IMR-90 (cell line): ENCODE measurements around the gene ZSCAN5C. TPM values are rescaled to one million over a fixed set of nuclear protein-coding genes. Genes with fewer than 3 reads are reported as not detected.

ENCODE experiments used
- ATAC-seq: fragments of 200-7000 bp; cut with Tn5 transposase; 2 replicates; pipeline ENCODE4 v1.9.1; 2020; ENCODE audit warnings: low read depth, mild to moderate bottlenecking, moderate library complexity
- BruUV-seq: library from RNA; stranded (reverse); fragments of 400-500 nt; replicated peaks from 2 replicates; lab custom pipeline; 2021; lab: Mats Ljungman, UMichigan
- CTCF ChIA-PET: fragments of 300-600 bp; formaldehyde crosslinking; extraction: SDS; loops from one replicate; lab custom pipeline; 2021; ENCODE audit warnings: antibody characterized with exemption; lab: Yijun Ruan, JAX
- POLR2A ChIA-PET: fragments of 300-600 bp; sonication (Branson Sonifier 250); formaldehyde crosslinking; loops from one replicate; lab custom pipeline; 2022; ENCODE audit warnings: antibody characterized with exemption; ENCODE audit not compliant: unreplicated experiment; lab: Charles Lee
- DNase-seq: peaks from one replicate; pipeline ENCODE4 v3.0.0; 2013
- H2AFZ ChIP-seq: replicated peaks from 2 replicates; pipeline ENCODE3; 2013; ENCODE audit warnings: low read length, mild to moderate bottlenecking; ENCODE audit not compliant: poor library complexity
- H2AK5ac ChIP-seq: 2 replicates; pipeline ENCODE4 v1.6.1; 2013; ENCODE audit warnings: low read depth, low read length, inconsistent platforms
- H2AK9ac ChIP-seq: replicated peaks from 2 replicates; pipeline ENCODE3; 2013; ENCODE audit warnings: mild to moderate bottlenecking, low read depth, low read length, moderate library complexity; ENCODE audit not compliant: poor library complexity
- H2BK120ac ChIP-seq: 2 replicates; pipeline ENCODE4 v1.6.1; 2013; ENCODE audit warnings: low read depth, low read length, inconsistent platforms
- H2BK15ac ChIP-seq: 3 replicates; pipeline ENCODE4 v1.6.1; 2013; ENCODE audit warnings: low read depth, low read length, inconsistent platforms
- H2BK20ac ChIP-seq: 2 replicates; pipeline ENCODE4 v1.6.1; 2013; ENCODE audit warnings: low read depth, mild to moderate bottlenecking, inconsistent platforms, low read length, moderate library complexity
- H2BK5ac ChIP-seq: 2 replicates; pipeline ENCODE4 v1.6.1; 2013; ENCODE audit warnings: mild to moderate bottlenecking, low read depth, low read length, inconsistent platforms; ENCODE audit not compliant: poor library complexity, severe bottlenecking
- H3K14ac ChIP-seq: replicated peaks from 2 replicates; pipeline ENCODE4 v1.6.1; 2013; ENCODE audit warnings: low read depth, low read length, inconsistent platforms
- H3K18ac ChIP-seq: 2 replicates; pipeline ENCODE4 v1.6.1; 2013; ENCODE audit warnings: low read depth, low read length, control low read depth
- H3K23ac ChIP-seq: 2 replicates; pipeline ENCODE4 v1.6.1; 2013; ENCODE audit warnings: low read depth, low read length, inconsistent platforms
- H3K27ac ChIP-seq: 2 replicates; pipeline ENCODE4 v1.5.1; 2013; ENCODE audit warnings: mild to moderate bottlenecking, control low read depth, low read length; ENCODE audit not compliant: insufficient read depth
- H3K27me3 ChIP-seq: 2 replicates; pipeline ENCODE4 v1.6.1; 2013; ENCODE audit warnings: low read length; ENCODE audit not compliant: control insufficient read depth, insufficient read depth
- H3K36me3 ChIP-seq: 2 replicates; pipeline ENCODE4 v1.6.1; 2013; ENCODE audit warnings: low read length, mixed read lengths; ENCODE audit not compliant: control insufficient read depth, insufficient read depth
- H3K4ac ChIP-seq: 2 replicates; pipeline ENCODE4 v1.6.1; 2013; ENCODE audit warnings: low read depth, low read length, inconsistent platforms
- H3K4me1 ChIP-seq: 2 replicates; pipeline ENCODE4 v1.6.1; 2013; ENCODE audit warnings: low read length, mixed read lengths; ENCODE audit not compliant: control insufficient read depth, insufficient read depth
- H3K4me2 ChIP-seq: 2 replicates; pipeline ENCODE4 v1.6.1; 2013; ENCODE audit warnings: low read depth, mild to moderate bottlenecking, control low read depth, low read length, moderate library complexity
- H3K4me3 ChIP-seq: 2 replicates; pipeline ENCODE4 v1.5.1; 2013; ENCODE audit warnings: low read depth, mild to moderate bottlenecking, control low read depth, low read length, moderate library complexity; ENCODE audit not compliant: insufficient read depth
- H3K56ac ChIP-seq: 2 replicates; pipeline ENCODE4 v1.6.1; 2013; ENCODE audit warnings: low read length, inconsistent platforms; ENCODE audit not compliant: insufficient read depth; ENCODE audit errors: extremely low read depth
- H3K79me1 ChIP-seq, 2 experiments: 2 replicates each; pipeline ENCODE4 v1.6.1; 2013; ENCODE audit warnings: low read length in 2 of 2, inconsistent platforms in 1 of 2, low read depth in 1 of 2
- H3K9ac ChIP-seq: 2 replicates; pipeline ENCODE4 v1.6.1; 2013; ENCODE audit warnings: low read depth, low read length, control low read depth
- H3K9me1 ChIP-seq: 2 replicates; pipeline ENCODE4 v1.6.1; 2013; ENCODE audit warnings: low read length, inconsistent platforms; ENCODE audit not compliant: insufficient read depth
- H3K9me3 ChIP-seq: 2 replicates; pipeline ENCODE4 v1.6.1; 2013; ENCODE audit warnings: low read length; ENCODE audit not compliant: control insufficient read depth, insufficient read depth
- H4K20me1 ChIP-seq: 2 replicates; pipeline ENCODE4 v1.6.1; 2013; ENCODE audit warnings: low read length, inconsistent platforms; ENCODE audit not compliant: insufficient read depth
- H4K5ac ChIP-seq: 2 replicates; pipeline ENCODE4 v1.6.1; 2013; ENCODE audit warnings: mild to moderate bottlenecking, low read depth, low read length, control low read depth
- H4K8ac ChIP-seq, 2 experiments: 2 replicates each; pipeline ENCODE4 v1.6.1; 2013; ENCODE audit warnings: low read depth in 2 of 2, low read length in 2 of 2, control low read depth in 1 of 2, inconsistent platforms in 1 of 2
- H4K91ac ChIP-seq: 2 replicates; pipeline ENCODE4 v1.6.1; 2013; ENCODE audit warnings: low read depth, low read length, inconsistent platforms; ENCODE audit not compliant: insufficient read depth
- BHLHE40 ChIP-seq: fragments of 150-350 bp; IDR thresholded peaks from 2 replicates; pipeline ENCODE4 v1.6.1; 2016; ENCODE audit warnings: mild to moderate bottlenecking, low read depth, low read length
- ELK1 ChIP-seq: fragments of 150-350 bp; IDR thresholded peaks from 2 replicates; pipeline ENCODE4 v1.6.1; 2016; ENCODE audit warnings: low read depth, mild to moderate bottlenecking, low read length, moderate library complexity, borderline replicate concordance
- RAD21 ChIP-seq: IDR thresholded peaks from 2 replicates; pipeline ENCODE4 v1.6.1; 2012; ENCODE audit warnings: low read length, improper control_type of control experiment
- SMC3 ChIP-seq: fragments of 150-350 bp; IDR thresholded peaks from 2 replicates; pipeline ENCODE4 v1.6.1; 2016; ENCODE audit warnings: low read depth, mild to moderate bottlenecking, antibody characterized with exemption, low read length, moderate library complexity
- WGBS, 2 experiments: methylation state at CpG; one replicate each; pipeline versions ENCODE4 v1.1.5 to v1.1.7; 2013; ENCODE audit warnings: missing lambda C conversion rate in 2 of 2; ENCODE audit not compliant: insufficient read length in 1 of 2; ENCODE audit errors: extremely low coverage in 2 of 2; 5-methylcytosine and 5-hydroxymethylcytosine counted together
- dilution Hi-C: fragments of 300-500 bp; cut with HindIII; formaldehyde crosslinking; loops from one replicate; pipeline ENCODE4 v1.14.3; 2018; ENCODE audit warnings: low sequenced_read_pairs; ENCODE audit not compliant: unreplicated experiment
- in situ Hi-C: fragments of 300-500 bp; cut with MboI; formaldehyde crosslinking; loops from 3 replicates; pipeline ENCODE4 v1.14.3; 2019; ENCODE audit warnings: low sequenced_read_pairs, inconsistent platforms, mixed read lengths
- intact Hi-C: fragments of 100-400 bp; cut with micrococcal nuclease; formaldehyde crosslinking; loops from 2 replicates; pipeline ENCODE4 v1.10.0; 2022
- polyA plus RNA-seq, 3 experiments: library from polyadenylated mRNA; depleted of rRNA; stranded (reverse); fragments of >200 nt; gene quantifications; 2 replicates each; pipeline ENCODE4 v1.2.3, GENCODE V29; 2012; ENCODE audit warnings: low replicate concordance in 1 of 3
- total RNA-seq: library from RNA; depleted of rRNA; stranded (reverse); fragments of >200 nt; gene quantifications from 2 replicates; pipeline ENCODE4 v1.2.3, GENCODE V29; 2012

ZSCAN5C gene
- total and polyA plus RNA-seq, 2 of the 4 experiments (the other 2 are of a cell fraction) = not detected

DNA sequence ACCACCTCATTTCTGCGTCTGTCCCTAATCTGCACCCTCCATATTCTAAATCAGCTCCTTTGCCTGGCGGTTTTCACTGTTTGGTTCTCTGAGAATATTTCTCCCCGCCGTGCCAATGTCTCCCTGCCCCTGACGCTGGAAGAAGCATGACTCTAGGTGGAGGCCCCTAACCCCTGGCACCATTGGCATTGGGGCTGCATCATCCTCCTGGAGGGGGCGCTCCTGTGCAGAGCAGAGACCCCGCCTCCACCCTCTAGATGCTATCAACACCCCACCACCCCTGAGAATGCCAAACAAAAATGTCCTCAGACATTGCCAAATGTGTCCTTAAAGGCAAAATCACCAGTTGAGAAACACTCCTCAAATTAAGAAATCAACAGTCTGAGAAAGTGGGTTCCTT is 11.0 kb upstream of the ZSCAN5C start:
- in situ Hi-C loops = no loop called here
- no peaks in the 10 kb centered on the region for H3K4me1 ChIP-seq
- POLR2A ChIA-PET = no interaction called here
- no peak overlapping the region for H3K23ac ChIP-seq
- BruUV-seq = no TSS peak
- no peaks in the 10 kb centered on the region for H3K27me3 ChIP-seq
- TF ChIP-seq RAD21 = no peak
- no peak for TF ChIP-seq SMC3
- TF ChIP-seq ELK1 = no peak
- no peak for TF ChIP-seq BHLHE40
- H3K4ac ChIP-seq = no peak overlapping the region
- no peak overlapping the region for H2BK15ac ChIP-seq
- no peak overlapping the region for H3K27ac ChIP-seq
- intact Hi-C loops = no loop called here
- H3K36me3 ChIP-seq = no peaks in the 10 kb centered on the region
- H3K18ac ChIP-seq = no peak overlapping the region
- dilution Hi-C loops = no loop called here
- no peak overlapping the region for H3K9ac ChIP-seq
- no peak overlapping the region for H3K4me3 ChIP-seq
- ATAC-seq = no peak
- no peak overlapping the region for H2AK9ac ChIP-seq
- no peak overlapping the region for H4K8ac ChIP-seq
- H3K9me1 ChIP-seq = no peaks in the 10 kb centered on the region
- no peak overlapping the region for H3K56ac ChIP-seq
- no peak overlapping the region for H2AFZ ChIP-seq
- no peak overlapping the region for H2BK120ac ChIP-seq
- H4K91ac ChIP-seq = no peak overlapping the region
- no peak overlapping the region for H2AK5ac ChIP-seq
- H4K20me1 ChIP-seq = no peaks in the 10 kb centered on the region
- WGBS, 2 experiments = 44% methylated on average over 2 of the region's 7 CpGs; no CpG with 5 or more reads in 1 of the 2 experiments
- H3K4me2 ChIP-seq = no peak overlapping the region
- H3K14ac ChIP-seq = no peak overlapping the region
- H4K5ac ChIP-seq = no peak overlapping the region
- DNase-seq = no peak
- H3K9me3 ChIP-seq = no peaks in the 10 kb centered on the region
- H2BK20ac ChIP-seq = no peak overlapping the region
- H3K79me1 ChIP-seq = no peaks in the 10 kb centered on the region
- no peak overlapping the region for H2BK5ac ChIP-seq
- CTCF ChIA-PET = no interaction called here
